H9 (cell line): ENCODE data around the gene MAP2. TPM values are rescaled to one million over a fixed set of nuclear protein-coding genes. Genes with fewer than 3 reads are reported as not detected.

ENCODE experiments used
- DNase-seq: peaks from one replicate; pipeline ENCODE4 v3.0.0-alpha.2; 2017
- H2AFZ ChIP-seq: one replicate; pipeline ENCODE4 v1.6.1; 2013; ENCODE audit warnings: mild to moderate bottlenecking, low read length, control low read depth, moderate library complexity
- H2AK5ac ChIP-seq: 2 replicates; pipeline ENCODE4 v1.6.1; 2013; ENCODE audit warnings: low read length, control low read depth, mixed read lengths; ENCODE audit not compliant: insufficient read length
- H2BK120ac ChIP-seq: one replicate; pipeline ENCODE4 v1.6.1; 2013; ENCODE audit warnings: low read depth, mild to moderate bottlenecking, low read length, control low read depth, inconsistent platforms; ENCODE audit not compliant: poor library complexity, severe bottlenecking
- H2BK12ac ChIP-seq: 2 replicates; pipeline ENCODE4 v1.6.1; 2013; ENCODE audit warnings: low read length, control low read depth, mixed read lengths, low read depth; ENCODE audit not compliant: insufficient read length
- H2BK15ac ChIP-seq: 2 replicates; pipeline ENCODE4 v1.6.1; 2013; ENCODE audit warnings: low read depth, low read length, control low read depth
- H2BK20ac ChIP-seq: one replicate; pipeline ENCODE4 v1.6.1; 2013; ENCODE audit warnings: low read depth, mild to moderate bottlenecking, low read length, control low read depth, inconsistent platforms; ENCODE audit not compliant: poor library complexity, severe bottlenecking
- H2BK5ac ChIP-seq: 2 replicates; pipeline ENCODE4 v1.6.1; 2013; ENCODE audit warnings: low read length, control low read depth, mixed read lengths; ENCODE audit not compliant: insufficient read length
- H3K14ac ChIP-seq: 2 replicates; pipeline ENCODE4 v1.6.1; 2013; ENCODE audit warnings: low read length, control low read depth; ENCODE audit not compliant: insufficient read depth
- H3K18ac ChIP-seq: 2 replicates; pipeline ENCODE4 v1.6.1; 2013; ENCODE audit warnings: low read depth, mild to moderate bottlenecking, mixed read lengths, low read length, control low read depth; ENCODE audit not compliant: insufficient read length
- H3K23ac ChIP-seq: 2 replicates; pipeline ENCODE4 v1.6.1; 2013; ENCODE audit warnings: low read length, control low read depth, mixed read lengths, low read depth; ENCODE audit not compliant: insufficient read length
- H3K23me2 ChIP-seq: 2 replicates; pipeline ENCODE4 v1.6.1; 2013; ENCODE audit warnings: low read depth, mild to moderate bottlenecking, mixed read lengths, low read length, control low read depth; ENCODE audit not compliant: insufficient read length, poor library complexity, severe bottlenecking
- H3K27ac ChIP-seq: 2 replicates; pipeline ENCODE4 v1.5.1; 2013; ENCODE audit warnings: low read length, control low read depth, mixed read lengths, low read depth; ENCODE audit not compliant: insufficient read length
- H3K27me3 ChIP-seq: 2 replicates; pipeline ENCODE4 v1.6.1; 2013; ENCODE audit warnings: low read length, control low read depth, inconsistent platforms; ENCODE audit not compliant: insufficient read depth
- H3K4ac ChIP-seq: 2 replicates; pipeline ENCODE4 v1.6.1; 2013; ENCODE audit warnings: low read depth, mild to moderate bottlenecking, control low read depth, inconsistent platforms, low read length, moderate library complexity
- H3K4me1 ChIP-seq: 2 replicates; pipeline ENCODE4 v1.6.1; 2013; ENCODE audit warnings: low read length, control low read depth, inconsistent platforms; ENCODE audit not compliant: insufficient read depth
- H3K4me2 ChIP-seq: 2 replicates; pipeline ENCODE4 v1.6.1; 2013; ENCODE audit warnings: low read length, control low read depth, mixed read lengths; ENCODE audit not compliant: insufficient read length, insufficient read depth
- H3K56ac ChIP-seq: 2 replicates; pipeline ENCODE4 v1.6.1; 2013; ENCODE audit warnings: low read depth, mild to moderate bottlenecking, mixed read lengths, low read length, control low read depth; ENCODE audit not compliant: insufficient read length
- H3K79me1 ChIP-seq: 2 replicates; pipeline ENCODE4 v1.6.1; 2013; ENCODE audit warnings: low read depth, mild to moderate bottlenecking, moderate library complexity, low read length, control low read depth, inconsistent platforms; ENCODE audit not compliant: insufficient read depth, poor library complexity, severe bottlenecking
- H3K79me2 ChIP-seq: 2 replicates; pipeline ENCODE4 v1.6.1; 2013; ENCODE audit warnings: low read length, control low read depth, inconsistent platforms; ENCODE audit not compliant: insufficient read depth
- H3K9ac ChIP-seq: 2 replicates; pipeline ENCODE4 v1.6.1; 2013; ENCODE audit warnings: low read length, control low read depth, mixed read lengths; ENCODE audit not compliant: insufficient read length; ENCODE audit errors: extremely low read depth
- H3K9me3 ChIP-seq: one replicate; pipeline ENCODE4 v1.6.1; 2013; ENCODE audit warnings: low read depth, low read length, inconsistent platforms; ENCODE audit not compliant: control insufficient read depth
- H3T11ph ChIP-seq: one replicate; pipeline ENCODE4 v1.6.1; 2013; ENCODE audit warnings: mild to moderate bottlenecking, low read length, control low read depth, inconsistent platforms
- H4K20me1 ChIP-seq: one replicate; pipeline ENCODE4 v1.6.1; 2013; ENCODE audit not compliant: control insufficient read depth, insufficient read length, insufficient read depth
- H4K5ac ChIP-seq: 2 replicates; pipeline ENCODE4 v1.6.1; 2013; ENCODE audit warnings: low read depth, mild to moderate bottlenecking, mixed read lengths, low read length, control low read depth; ENCODE audit not compliant: insufficient read length
- H4K8ac ChIP-seq: replicated peaks from 2 replicates; pipeline ENCODE4 v1.6.1; 2013; ENCODE audit warnings: low read length, control low read depth, mixed read lengths, low read depth; ENCODE audit not compliant: insufficient read length
- H4K91ac ChIP-seq: 2 replicates; pipeline ENCODE4 v1.6.1; 2013; ENCODE audit warnings: low read depth, mild to moderate bottlenecking, moderate library complexity, mixed read lengths, low read length, control low read depth; ENCODE audit not compliant: insufficient read length
- H3K27ac Mint-ChIP-seq, 3 experiments: 2 replicates in 2 of 3; 3 replicates in 1 of 3; pipeline ENCODE4 v1.8.0; 2020 to 2021; ENCODE audit warnings: mixed read lengths in 3 of 3, mild to moderate bottlenecking in 1 of 3, moderate library complexity in 1 of 3
- H3K27me3 Mint-ChIP-seq: 2 replicates; pipeline ENCODE4 v1.8.0; 2021; ENCODE audit warnings: low read depth, mild to moderate bottlenecking, moderate library complexity, mixed read lengths
- H3K36me3 Mint-ChIP-seq, 3 experiments: 2 replicates in 2 of 3; 3 replicates in 1 of 3; pipeline ENCODE4 v1.8.0; 2020 to 2021; ENCODE audit warnings: low read depth in 3 of 3, mixed read lengths in 3 of 3; ENCODE audit not compliant: insufficient read depth in 1 of 3
- H3K4me1 Mint-ChIP-seq, 2 experiments: 2 replicates each; pipeline ENCODE4 v1.8.0; 2020; ENCODE audit warnings: mixed read lengths in 2 of 2
- H3K4me3 Mint-ChIP-seq, 2 experiments: 2 replicates in 1 of 2; 3 replicates in 1 of 2; pipeline ENCODE4 v1.8.0; 2020 to 2021; ENCODE audit warnings: mild to moderate bottlenecking in 2 of 2, mixed read lengths in 2 of 2, moderate library complexity in 1 of 2
- H3K9me3 Mint-ChIP-seq, 2 experiments: 2 replicates in 1 of 2; 3 replicates in 1 of 2; pipeline ENCODE4 v1.8.0; 2020; ENCODE audit warnings: mild to moderate bottlenecking in 2 of 2, mixed read lengths in 2 of 2, moderate library complexity in 1 of 2
- CTCF ChIP-seq: fragments of 200-600 bp; sonication (generic); conservative IDR thresholded peaks from 3 replicates; pipeline ENCODE4 v1.8.0; 2021; ENCODE audit warnings: antibody characterized with exemption, mild to moderate bottlenecking
- total RNA-seq: library from RNA; stranded (reverse); gene quantifications from 2 replicates; pipeline ENCODE4 v1.2.1, GENCODE V29; 2021

MAP2 gene
- total RNA-seq, 1 experiment from 2014 or later = 0.87 TPM

- Histone ChIP-seq H4K5ac (no peak overlapping the region), H3K56ac (no peak overlapping the region), H3K18ac (no peak overlapping the region), H3K9ac (no peak overlapping the region), H3K27me3 (no peaks in the 10 kb centered on the region), H3K79me2 (no peaks in the 10 kb centered on the region), H3K27ac (no peak overlapping the region), H2AFZ (no peak overlapping the region), H2BK20ac (no peak overlapping the region), H4K20me1 (no peaks in the 10 kb centered on the region), H3K23ac (no peak overlapping the region), H3K23me2 (no peaks in the 10 kb centered on the region), H3K9me3 (no peaks in the 10 kb centered on the region), H2BK5ac (no peak overlapping the region), H3K14ac (no peak overlapping the region), H2BK120ac (no peak overlapping the region), H3T11ph (no peak overlapping the region), H4K91ac (no peak overlapping the region), H3K79me1 (no peaks in the 10 kb centered on the region), H3K4me1 (no peaks in the 10 kb centered on the region), H3K4me2 (no peak overlapping the region), H2BK15ac (no peak overlapping the region), H4K8ac (no peak overlapping the region), H3K4ac (no peak overlapping the region), H2AK5ac (no peak overlapping the region), H2BK12ac (no peak overlapping the region)
- Mint-ChIP-seq H3K4me1 (peaks cover 4 to 5% of the 10 kb centered on the region in 2 experiments; a peak in 3 of 4 replicates), H3K27me3 (peaks cover 4% of the 10 kb centered on the region; the same call in 1 of the 2 replicates), H3K36me3 (no peaks in the 10 kb centered on the region; a peak in 1 of 7 replicates), H3K9me3 (no peaks in the 10 kb centered on the region), H3K4me3 (no peak overlapping the region), H3K27ac (no peak overlapping the region)
- no peak for DNase-seq
- TF ChIP-seq CTCF = no peak
Measured at GRCh38 chr2:209721497-209721896, 297.6 kb downstream of the MAP2 start.
